CD4-positive, alpha-beta T cell treated with Interferon alpha-2 for 1 hour (primary cell): Measurements from ENCODE around the gene XRN1.
"Not testable (repeated sequence)": the region's sequence is repeated elsewhere in the genome, so short reads cannot be mapped to it uniquely, and the experiment has no call there.

Experiments used
- DNase-seq, 2 donors: peaks; one replicate each; pipeline ENCODE4 v3.0.0-alpha.2; 2020 to 2022

Gene XRN1

DNA sequence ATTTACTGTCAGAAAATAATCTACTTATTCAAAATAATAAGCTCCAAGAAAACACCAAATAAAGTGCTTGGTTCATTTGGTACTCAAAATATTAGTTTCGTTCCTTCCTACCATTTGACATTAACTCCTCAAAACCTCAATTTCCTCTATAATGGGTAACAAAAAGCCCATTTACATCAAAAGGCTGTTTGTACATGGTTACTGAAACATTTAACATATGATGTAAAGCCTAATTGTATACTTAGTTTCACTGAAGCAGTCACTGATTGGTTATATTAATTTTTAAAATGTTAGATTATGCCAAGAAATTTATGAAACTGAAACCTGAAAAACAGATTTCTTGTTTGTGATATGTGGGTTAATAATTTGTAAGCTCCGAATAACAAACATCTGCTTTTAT lies 14.7 kb downstream of the XRN1 start:
- DNase-seq = no peak

DNA sequence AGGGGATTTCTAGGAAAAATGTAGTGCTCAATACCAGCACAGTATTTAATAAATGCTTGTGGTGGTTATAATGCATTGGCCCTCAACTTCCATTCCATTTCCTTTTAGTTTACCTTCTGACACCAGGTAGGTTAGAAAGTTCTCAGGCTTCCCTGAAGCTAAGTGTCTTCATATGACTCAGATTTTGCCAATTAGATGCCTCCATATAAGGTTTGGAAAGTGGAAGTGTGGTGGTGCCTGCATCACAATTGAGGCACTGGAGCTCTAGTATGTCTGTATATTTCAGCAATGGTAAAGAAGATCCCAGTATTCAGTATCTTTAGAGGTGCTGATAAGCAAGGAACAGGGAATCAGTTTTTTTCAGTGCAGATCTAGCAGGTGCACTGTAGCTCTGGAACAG lies 18.3 kb downstream of the XRN1 start:
- DNase-seq = no peak

DNA sequence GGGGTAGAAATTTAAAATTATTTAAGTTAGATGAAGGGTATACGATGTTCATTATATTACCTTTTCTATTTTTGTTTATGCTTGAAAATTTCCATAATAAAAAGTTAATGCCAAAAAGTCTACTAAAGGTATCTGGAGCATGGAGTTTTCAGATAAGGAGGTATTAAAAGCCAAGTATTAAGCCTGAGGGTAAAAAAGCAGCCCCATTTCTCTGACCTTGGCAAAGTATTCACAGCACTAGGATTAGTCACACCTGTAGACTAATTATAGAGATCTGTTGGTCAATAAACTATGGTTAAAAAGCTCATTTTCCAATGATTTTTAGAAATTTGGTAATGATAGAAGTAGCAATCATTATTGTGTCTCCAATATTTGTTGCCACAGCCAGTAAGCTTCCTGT lies 23.1 kb downstream of the XRN1 start:
- no peak for DNase-seq

DNA sequence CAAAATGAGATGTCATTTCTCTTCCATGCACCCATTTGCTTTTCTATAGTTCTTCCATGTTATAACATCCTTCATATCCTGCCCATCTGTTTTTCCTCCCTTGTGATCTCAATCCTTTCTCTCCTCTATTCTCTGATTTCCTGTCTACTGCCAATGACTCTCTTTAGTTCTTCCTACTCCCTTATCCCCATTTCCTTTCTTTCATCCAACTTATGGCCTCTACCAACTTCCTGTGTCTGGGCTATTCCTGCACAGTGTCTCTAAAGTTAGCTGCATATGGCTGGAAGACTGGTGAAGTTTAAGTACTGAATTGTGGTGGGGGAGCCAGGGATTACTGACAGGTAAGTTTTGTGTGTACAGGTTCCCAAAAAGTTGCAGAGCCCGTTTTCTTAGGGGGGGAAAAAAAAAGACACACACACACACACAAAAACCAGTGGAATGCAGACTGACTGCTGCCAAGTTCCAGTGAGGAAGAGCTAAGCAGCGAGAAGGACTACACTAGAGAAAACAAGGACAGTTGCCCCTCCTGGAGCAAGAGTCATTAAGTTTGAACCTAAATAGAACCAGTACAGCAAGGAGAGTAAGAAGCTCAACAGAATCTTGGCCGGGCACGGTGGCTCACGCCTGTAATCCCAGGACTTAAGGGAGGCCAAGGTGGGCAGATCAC lies 28.8 kb downstream of the XRN1 start:
- no peak for DNase-seq

DNA sequence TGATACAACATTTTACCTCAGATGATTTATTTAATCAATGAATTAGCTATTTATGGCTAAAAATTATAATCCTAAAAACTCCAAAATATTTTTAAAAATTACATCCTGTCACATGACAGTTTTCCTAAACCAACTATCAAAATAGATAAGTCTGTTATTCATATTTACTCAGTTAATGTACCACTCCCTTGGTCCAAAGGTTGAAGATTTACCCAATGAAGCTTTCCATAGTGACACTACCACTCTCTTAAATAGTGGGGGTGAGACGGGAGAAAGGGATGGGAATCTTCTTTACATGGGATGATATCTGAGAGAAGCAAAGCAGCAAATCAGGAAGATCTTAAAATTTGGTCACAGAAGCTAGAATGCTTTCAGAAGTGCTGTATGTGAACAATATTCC lies 30.5 kb downstream of the XRN1 start:
- DNase-seq = no peak

DNA sequence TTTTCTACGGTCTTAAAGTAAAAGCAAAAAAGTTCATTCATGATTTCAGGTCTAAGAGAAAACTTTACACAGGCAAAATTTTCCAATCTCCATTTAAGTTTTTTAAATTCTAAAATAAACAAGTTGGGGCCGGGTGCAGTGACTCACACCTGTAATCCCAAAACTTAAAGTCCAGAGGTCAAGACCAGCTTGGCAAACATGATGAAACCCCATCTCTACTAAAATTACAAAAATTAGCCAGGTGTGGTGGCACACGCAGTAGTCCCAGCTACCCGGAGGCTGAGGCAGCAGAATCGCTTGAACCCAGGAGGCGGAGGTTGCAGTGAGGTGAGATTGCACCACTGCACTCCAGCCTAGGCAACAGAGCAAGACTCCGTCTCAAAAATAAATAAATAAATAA lies 47.3 kb downstream of the XRN1 start:
- DNase-seq = not testable (repeated sequence)

DNA sequence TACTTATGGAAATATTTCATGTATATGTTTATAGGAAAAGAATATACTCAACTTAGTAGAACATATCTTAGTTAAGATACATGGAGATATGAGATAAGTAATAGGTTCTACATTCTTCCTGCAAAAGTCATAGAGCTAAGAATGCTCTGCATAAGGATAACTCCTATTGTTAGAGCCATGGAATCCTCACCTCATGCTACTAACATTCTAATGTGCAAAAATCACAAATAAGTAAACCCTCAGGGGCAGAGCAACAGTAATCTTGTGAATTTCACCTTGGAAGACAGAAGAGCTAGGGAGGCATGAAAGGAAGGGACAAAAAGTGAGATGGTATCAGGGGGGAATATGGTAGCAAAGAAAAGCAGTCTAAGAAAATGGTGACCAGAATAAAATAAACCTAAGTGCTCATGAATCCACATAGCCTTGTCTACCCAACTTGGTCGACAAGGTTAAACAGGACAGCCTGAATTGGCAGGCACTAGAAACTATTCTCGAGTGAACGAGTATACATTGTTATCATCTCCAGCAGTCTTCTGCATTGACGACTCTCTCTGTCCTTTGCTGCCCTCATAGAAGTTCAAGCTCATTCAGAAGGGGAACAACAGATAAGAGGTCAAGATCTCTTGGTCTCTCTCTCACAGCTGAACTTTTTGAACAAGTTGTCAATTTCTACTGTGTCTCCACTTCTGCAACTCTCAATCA lies 52.8 kb downstream of the XRN1 start:
- no peak for DNase-seq

DNA sequence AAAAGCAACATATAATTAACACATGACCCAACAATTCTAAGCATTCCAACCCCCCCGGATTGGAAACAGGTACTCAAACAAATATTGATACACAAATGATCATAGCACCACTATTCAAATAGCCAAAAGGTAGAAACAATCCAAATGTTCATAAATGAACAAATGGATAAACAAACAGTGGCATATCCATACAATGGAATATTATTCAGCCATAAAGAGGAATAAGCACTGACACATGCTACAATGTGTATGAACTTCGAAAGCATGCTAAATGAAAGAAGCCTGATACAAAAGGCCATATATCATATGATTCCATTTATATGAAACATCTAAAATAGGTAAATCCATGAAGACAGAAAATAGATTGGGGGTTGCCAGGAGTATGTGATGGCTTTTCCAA lies 62.8 kb downstream of the XRN1 start:
- DNase-seq = no peak

DNA sequence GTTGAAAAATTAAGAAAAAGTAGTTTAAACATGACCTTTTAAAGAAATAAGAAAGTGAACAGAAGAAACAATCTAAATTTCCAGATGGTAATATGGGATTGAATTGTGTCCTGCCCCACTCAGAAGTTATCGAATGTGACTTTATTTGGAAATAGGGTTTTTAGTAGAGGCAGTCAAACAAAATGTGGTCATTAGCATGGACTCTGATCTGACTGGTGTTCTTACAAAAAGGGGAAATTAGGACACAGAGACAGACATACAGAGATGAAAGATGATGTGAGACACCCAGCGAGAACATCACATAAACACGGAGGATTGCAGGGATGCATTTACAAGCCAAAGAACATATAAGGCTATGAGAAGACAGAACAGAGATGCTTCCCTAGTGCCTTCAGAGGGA lies 73.2 kb downstream of the XRN1 start:
- DNase-seq = no peak

DNA sequence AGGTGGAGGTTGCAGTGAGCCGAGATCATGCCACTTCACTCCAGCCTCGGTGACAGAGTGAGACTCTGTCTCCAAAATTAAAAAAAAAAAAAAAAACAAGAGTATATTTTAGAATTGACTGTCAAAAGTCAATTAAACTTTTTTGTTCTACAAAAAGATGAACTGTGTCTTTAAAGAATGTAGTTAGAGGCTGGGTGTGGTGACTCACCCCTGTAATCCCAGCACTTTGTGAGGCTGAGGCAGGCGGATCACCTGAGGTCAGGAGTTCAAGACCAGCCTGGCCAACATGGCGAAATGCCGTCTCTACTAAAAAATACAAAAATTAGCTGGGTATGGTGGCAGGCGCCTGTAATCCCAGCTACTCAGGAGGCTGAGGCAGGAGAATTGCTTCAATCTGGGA lies 78.3 kb downstream of the XRN1 start:
- not testable (repeated sequence) for DNase-seq

DNA sequence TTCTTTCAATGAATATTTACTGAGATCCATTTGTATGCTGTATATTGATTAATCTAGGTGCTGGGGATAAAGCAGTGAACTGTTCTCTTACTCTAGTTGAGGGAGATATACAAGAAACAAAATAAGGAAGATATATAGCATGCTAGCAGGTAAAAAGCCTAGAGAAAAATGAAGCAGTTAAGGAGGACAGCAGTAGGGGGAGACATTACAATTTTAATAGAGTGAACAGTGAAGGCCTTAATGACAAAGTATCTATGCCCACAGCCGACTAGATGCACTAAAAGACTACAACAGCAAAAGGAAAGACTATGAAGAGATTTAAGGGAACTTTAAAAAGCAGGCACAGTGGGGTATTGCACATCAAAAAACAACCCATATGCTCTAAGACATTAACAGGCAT lies 81.4 kb downstream of the XRN1 start:
- DNase-seq = no peak

DNA sequence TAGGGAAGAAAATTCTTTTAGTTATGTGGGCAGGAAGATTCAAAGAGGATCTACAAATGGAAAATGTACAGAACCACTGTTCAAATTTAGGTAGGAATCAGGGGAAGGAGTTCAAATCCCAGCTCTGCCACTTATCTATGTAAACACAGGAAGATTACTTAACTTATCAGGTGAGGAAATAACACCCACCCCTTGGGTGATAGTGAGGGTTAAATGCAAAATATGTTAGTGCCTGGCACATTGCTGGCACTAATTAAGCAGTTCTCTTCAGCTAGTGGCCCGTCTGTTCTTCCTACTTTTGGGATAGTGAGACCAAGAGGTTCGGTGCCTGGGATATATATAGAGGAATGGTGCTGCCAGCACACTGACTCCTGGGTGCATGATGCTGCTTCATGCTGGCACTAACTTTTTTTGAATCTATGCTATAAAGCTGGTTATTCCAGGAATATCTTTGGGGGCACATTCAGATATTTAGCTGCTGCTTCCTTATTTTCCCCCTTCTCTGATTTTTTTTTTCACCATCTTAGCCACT lies 83.8 kb downstream of the XRN1 start:
- DNase-seq = no peak

DNA sequence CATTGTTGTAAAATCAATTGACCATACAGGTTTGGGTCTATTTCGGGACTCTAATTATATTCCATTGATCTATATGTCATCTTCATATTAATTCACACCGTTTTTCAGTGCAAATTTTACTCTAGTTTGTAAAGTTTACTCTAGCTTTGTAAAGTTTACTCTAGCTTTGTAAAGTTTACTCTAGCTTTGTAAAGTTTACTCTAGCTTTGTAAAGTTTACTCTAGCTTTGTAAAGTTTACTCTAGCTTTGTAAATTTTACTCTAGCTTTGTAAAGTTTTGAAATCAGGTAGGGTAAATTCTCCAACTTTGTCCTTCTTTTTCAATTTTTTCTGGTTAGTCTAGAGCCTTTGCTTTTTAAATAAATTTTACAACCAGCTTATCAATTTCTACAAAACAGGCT lies 84.4 kb downstream of the XRN1 start:
- not testable (repeated sequence) for DNase-seq

DNA sequence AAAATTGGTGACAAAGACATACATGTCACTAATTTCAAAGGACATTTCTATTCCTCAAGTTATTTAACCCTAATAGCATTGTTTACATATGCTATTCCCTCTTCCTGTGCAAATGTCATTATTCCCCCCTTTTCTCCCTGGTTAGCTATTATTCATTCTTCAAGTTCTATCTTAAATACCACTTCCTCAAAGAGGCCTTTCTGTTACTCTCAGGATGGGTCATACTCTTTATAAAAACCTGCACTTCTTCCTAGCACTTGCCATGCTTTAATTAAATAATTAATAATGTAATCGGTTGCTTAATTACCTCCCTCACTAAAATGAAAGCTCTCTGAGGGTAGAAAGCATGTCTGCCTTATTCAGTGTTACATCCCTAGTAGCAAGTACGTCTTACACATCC lies 88.5 kb downstream of the XRN1 start:
- DNase-seq = no peak

DNA sequence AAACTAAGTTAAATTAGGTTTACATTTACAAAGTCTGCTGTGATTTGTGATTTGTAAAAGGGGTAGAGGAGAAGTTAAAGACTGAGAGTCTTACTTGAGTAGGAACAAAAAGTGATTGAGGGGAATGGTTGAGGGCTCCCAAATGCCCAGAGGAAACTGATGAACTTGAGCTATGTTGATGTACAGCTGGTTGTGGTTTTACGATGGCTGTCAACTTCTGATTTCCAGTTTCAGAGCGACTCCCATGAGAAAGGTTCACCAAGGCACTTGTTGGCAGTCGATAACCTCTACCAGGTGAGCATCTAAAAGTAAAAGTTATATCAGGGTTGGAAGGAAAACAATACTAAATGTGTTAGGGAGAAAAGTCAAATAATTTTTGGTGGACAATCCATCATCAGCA lies 91.0 kb downstream of the XRN1 start:
- no peak for DNase-seq

DNA sequence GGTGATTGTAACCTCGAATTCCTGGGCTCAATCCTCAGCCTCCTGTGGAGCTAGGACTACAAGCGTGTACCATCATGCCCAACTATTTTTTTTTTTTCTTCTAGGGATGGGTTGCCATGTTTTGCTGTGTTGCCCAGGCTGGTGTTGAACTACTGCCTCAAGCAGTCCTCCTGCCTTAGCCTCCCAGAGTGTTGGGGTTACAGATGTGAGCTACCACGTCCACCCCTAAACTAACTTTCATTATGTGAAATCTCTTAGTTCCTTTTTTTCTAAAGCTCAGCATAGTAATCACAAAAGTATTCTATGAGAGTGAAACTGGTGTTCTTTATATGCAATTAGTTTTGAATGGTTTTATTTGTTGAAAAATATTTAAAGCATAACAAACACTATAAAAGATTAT lies 92.1 kb downstream of the XRN1 start:
- DNase-seq = no peak

DNA sequence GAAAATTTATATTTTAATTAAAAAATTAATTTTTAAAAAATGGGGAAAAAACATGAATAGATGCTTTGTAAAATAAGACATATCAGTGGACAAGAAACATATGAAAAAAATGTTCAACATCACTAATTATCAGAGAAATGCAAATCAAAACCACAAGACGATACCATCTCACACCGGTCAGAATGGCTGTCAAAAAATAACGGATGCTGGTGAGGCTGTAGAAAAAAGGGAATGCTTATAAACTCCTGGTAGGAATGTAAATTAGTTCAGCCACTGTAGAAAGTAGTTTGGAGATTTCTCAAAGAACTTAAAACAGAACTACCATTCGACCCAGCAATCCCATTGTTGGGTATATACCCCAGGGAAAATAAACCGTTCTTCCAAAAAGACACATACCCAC lies 93.8 kb downstream of the XRN1 start:
- DNase-seq = no peak

DNA sequence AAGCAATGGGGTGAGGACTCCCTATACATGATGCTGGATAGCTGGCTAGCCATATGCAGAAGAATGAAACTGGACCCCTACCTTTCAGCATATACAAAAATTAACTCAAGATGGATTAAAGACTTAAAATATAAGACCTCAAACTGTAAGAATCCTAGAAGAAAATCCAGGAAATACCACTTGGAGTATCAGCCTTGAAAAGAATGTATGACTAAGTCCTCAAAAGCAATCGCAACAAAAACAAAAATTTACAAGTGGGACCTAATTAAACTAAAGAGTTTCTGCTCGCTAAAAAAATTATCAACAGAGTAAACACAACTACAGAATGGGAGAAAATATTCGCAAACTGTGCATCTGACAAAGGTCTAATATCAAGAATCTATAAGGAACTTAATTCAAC lies 94.3 kb downstream of the XRN1 start:
- no peak for DNase-seq

DNA sequence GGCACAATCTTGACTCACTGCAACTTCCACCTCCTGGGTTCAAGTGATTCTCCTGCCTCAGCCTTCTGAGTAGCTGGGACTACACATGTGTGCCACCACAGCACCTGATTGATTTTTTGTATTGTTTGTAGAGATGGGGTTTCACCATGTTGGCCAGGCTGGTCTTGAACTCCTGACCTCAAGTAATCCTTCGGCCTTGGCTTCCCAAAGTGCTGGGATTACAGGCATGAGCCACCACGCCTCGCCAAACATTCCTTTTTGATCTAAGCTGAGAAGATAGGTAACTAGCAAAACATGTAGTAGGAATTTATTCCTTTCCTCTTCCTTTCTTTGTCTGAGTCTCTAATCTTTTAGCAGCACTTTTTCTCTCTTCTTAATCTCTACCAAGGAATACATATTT lies 95.1 kb downstream of the XRN1 start:
- not testable (repeated sequence) for DNase-seq

DNA sequence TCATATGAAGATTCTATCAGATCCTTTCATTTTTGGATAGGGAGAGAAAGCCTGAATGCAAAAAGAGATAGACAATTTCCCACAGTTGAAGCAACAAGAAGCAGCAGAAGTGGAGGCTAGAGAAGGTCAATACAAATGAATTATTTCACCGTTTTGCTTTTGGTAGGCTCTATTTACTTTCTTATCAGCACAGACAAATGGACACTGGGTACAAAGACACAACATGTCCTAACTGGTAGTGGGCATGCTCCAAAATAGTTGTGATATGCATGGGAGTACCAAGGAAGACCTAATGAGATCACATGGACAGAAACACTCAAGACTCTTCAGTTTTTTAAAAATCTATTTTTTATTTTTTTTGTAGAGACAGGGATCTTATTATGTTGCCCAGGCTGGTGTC lies 99.4 kb downstream of the XRN1 start:
- DNase-seq = no peak

DNA sequence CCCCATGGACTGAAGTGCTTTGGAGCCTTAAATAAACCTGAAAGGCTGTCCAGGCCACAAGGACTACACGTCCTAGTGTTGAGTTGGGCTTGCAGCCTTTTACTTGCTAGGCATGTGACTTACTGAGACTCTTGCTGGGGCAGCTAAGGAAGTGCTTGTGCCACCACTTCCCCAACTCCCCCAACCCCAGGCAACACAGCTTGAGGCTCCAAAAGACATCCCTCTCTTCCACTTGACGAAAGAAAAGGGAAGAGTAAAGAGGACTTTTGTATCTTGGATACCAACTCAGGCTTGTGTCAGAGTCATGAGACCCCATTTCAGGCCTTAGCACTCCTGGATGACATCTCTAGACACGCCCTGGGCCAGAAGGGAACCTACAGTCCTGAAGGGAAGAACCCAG lies 109.8 kb downstream of the XRN1 start:
- DNase-seq = no peak

DNA sequence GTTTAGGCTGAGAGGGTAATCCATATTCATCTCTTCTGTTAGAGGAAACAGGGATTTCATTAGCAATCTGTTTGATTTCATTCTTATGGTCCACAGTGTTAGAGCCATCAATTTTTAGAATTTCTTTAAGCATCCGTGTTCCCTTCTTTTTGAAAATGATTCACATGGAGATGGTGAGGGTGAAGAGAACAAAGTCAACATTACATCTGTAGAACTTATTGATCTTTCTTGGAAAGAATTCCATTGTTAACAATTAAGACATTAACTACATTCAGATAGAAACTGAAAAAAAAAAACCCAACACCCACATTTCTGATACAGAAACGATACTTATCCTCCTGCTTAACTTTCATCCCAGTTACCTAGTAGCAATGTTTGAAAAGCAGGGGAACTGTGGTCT lies 115.4 kb downstream of the XRN1 start:
- no peak for DNase-seq

DNA sequence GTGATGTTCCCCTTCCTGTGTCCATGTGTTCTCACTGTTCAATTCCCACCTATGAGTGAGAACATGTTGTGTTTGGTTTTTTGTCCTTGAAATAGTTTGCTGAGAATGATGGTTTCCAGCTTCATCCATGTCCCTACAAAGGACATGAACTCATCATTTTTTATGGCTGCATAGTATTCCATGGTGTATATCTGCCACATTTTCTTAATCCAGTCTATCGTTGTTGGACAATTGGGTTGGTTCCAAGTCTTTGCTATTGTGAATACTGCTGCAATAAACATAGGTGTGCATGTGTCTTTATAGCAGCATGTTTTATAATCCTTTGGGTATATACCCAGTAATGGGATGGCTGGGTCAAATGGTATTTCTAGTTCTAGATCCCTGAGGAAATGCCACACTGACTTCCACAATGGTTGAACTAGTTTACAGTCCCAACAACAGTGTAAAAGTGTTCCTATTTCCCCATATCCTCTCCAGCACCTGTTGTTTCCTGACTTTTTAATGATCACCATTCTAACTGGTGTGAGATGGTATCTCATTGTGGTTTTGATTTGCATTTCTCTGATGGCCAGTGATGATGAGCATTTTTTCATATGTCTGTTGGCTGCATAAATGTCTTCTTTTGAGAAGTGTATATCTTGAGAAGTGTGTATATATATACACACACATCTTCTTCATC lies 123.4 kb downstream of the XRN1 start:
- not testable (repeated sequence) for DNase-seq

DNA sequence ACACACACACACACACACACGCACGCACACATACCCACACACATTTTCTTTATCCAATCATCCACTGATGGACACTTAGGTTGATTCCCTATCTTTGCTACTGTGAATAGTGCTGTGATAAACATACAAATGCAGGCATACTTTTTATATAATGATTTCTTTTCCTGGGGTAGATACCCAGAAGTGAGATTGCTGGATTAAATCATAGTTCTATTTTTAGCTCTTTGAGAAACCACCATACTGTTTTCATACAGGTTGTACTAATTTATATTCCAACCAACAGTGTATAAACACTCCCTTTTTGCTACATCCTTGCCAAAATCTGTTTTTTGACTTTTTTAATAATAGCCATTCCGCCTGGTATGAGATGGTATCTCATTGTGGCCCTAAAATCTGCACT lies 127.9 kb downstream of the XRN1 start:
- DNase-seq = no peak
